SJSA1 (cell line): ENCODE data around the gene HECTD1. TPM values are rescaled to one million over a fixed set of nuclear protein-coding genes. Genes with fewer than 3 reads are reported as not detected.
A peak's percentile ranks its signal among the peaks of the same experiment; 100 is the strongest.
"Not testable (repeated sequence)": the region's sequence is repeated elsewhere in the genome, so short reads cannot be mapped to it uniquely, and the experiment has no call there.

Source experiments
- DNase-seq, 2 experiments: peaks; one replicate each; pipeline ENCODE4 v3.0.0-alpha.2; 2015 to 2020; ENCODE audit warnings: low spot score in 2 of 2, low read depth in 1 of 2
- H3K27ac ChIP-seq: fragments of 250-450 bp; sonication (Bioruptor Pico); 2 replicates; pipeline ENCODE4 v1.5.1; 2020; ENCODE audit warnings: mild to moderate bottlenecking, moderate library complexity
- H3K27me3 ChIP-seq: fragments of 250-450 bp; sonication (Bioruptor Pico); replicated peaks from 2 replicates; pipeline ENCODE4 v1.5.1; 2020; ENCODE audit warnings: mild to moderate bottlenecking, moderate library complexity
- H3K36me3 ChIP-seq: fragments of 250-450 bp; sonication (Bioruptor Pico); 2 replicates; pipeline ENCODE4 v1.5.1; 2020; ENCODE audit warnings: mild to moderate bottlenecking
- H3K4me1 ChIP-seq: fragments of 250-450 bp; sonication (Bioruptor Pico); replicated peaks from 2 replicates; pipeline ENCODE4 v1.6.1; 2021; ENCODE audit warnings: mild to moderate bottlenecking
- H3K4me3 ChIP-seq: fragments of 250-450 bp; sonication (Bioruptor Pico); 2 replicates; pipeline ENCODE4 v1.5.1; 2020; ENCODE audit warnings: mild to moderate bottlenecking
- H3K9me3 ChIP-seq: fragments of 250-450 bp; sonication (Bioruptor Pico); replicated peaks from 2 replicates; pipeline ENCODE4 v1.5.1; 2020; ENCODE audit warnings: mild to moderate bottlenecking
- total RNA-seq: library from RNA; depleted of rRNA; stranded (reverse); fragments of >200 nt; shearing (Covaris generic); gene quantifications from 2 replicates; pipeline ENCODE4 v1.2.3, GENCODE V29; 2014

Gene HECTD1
- total RNA-seq, 1 experiment from 2014 or later: 140 TPM

- Histone ChIP-seq H3K27me3 (no peaks in the 10 kb centered on the region), H3K4me3 (no peak overlapping the region), H3K9me3 (no peaks in the 10 kb centered on the region), H3K27ac (no peak overlapping the region), H3K36me3 (no peaks in the 10 kb centered on the region), H3K4me1 (peaks cover 17% of the 10 kb centered on the region)
- DNase-seq: no peak
Observed at GRCh38 chr14:31239741-31240140, 32.1 kb upstream of the HECTD1 start.

- DNase-seq: no peak
- no peaks in the 10 kb centered on the region for H3K9me3 ChIP-seq
- no peak overlapping the region for H3K27ac ChIP-seq
- H3K4me1 ChIP-seq: no peaks in the 10 kb centered on the region
- no peaks in the 10 kb centered on the region for H3K27me3 ChIP-seq
- H3K4me3 ChIP-seq: no peak overlapping the region
- H3K36me3 ChIP-seq: no peaks in the 10 kb centered on the region
Observed at GRCh38 chr14:31235462-31235861, 27.9 kb upstream of the HECTD1 start.

- H3K36me3 ChIP-seq: no peaks in the 10 kb centered on the region
- no peak overlapping the region for H3K27ac ChIP-seq
- H3K27me3 ChIP-seq: no peaks in the 10 kb centered on the region
- H3K4me1 ChIP-seq: peaks cover 8% of the 10 kb centered on the region
- H3K9me3 ChIP-seq: no peaks in the 10 kb centered on the region
- no peak for DNase-seq
- H3K4me3 ChIP-seq: no peak overlapping the region
Observed at GRCh38 chr14:31232081-31232480, 24.5 kb upstream of the HECTD1 start.

DNA sequence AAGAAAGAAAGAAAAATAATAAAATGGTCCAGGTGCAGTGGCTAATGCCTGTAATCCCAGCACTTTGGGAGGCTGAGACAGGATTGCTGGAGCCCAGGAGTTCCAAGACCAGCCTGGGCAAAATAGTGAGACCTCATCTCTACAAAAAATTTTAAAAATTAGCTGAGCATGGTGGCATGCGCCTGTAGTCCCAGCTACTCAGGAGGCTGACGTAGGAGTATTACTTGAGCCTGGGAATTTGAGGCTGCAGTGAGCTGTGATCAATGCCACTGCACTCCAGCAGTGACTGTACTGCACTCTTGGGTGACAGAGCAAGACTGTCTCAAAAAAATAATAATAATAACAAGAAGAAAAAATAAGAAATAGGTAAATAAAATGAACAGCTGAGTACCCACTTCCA lies 23.7 kb upstream of the HECTD1 start:
- not testable (repeated sequence) for H3K4me1 ChIP-seq, H3K27ac ChIP-seq, H3K27me3 ChIP-seq, H3K4me3 ChIP-seq, DNase-seq, H3K36me3 ChIP-seq, H3K9me3 ChIP-seq

DNA sequence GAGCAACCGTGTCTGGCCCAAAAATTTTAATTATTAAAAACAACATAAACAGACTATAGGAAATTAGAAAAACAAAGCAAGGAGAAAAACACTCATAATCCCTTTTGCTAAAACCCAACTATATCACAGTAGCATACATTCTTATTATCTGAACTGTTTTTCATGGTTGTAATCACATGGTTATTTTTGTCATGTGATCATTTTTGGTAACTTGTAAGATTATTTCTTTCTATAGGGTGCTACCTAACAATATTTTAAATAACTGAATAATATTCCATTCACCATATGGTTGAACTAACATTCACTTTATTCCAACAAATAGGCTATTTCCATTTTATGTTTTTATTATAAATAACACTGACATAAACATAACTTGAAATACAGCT lies 23.0 kb upstream of the HECTD1 start:
- H3K27ac ChIP-seq: no peak overlapping the region
- DNase-seq: no peak
- no peaks in the 10 kb centered on the region for H3K9me3 ChIP-seq
- no peaks in the 10 kb centered on the region for H3K36me3 ChIP-seq
- no peaks in the 10 kb centered on the region for H3K27me3 ChIP-seq
- no peak overlapping the region for H3K4me3 ChIP-seq
- peaks cover 8% of the 10 kb centered on the region for H3K4me1 ChIP-seq

DNA sequence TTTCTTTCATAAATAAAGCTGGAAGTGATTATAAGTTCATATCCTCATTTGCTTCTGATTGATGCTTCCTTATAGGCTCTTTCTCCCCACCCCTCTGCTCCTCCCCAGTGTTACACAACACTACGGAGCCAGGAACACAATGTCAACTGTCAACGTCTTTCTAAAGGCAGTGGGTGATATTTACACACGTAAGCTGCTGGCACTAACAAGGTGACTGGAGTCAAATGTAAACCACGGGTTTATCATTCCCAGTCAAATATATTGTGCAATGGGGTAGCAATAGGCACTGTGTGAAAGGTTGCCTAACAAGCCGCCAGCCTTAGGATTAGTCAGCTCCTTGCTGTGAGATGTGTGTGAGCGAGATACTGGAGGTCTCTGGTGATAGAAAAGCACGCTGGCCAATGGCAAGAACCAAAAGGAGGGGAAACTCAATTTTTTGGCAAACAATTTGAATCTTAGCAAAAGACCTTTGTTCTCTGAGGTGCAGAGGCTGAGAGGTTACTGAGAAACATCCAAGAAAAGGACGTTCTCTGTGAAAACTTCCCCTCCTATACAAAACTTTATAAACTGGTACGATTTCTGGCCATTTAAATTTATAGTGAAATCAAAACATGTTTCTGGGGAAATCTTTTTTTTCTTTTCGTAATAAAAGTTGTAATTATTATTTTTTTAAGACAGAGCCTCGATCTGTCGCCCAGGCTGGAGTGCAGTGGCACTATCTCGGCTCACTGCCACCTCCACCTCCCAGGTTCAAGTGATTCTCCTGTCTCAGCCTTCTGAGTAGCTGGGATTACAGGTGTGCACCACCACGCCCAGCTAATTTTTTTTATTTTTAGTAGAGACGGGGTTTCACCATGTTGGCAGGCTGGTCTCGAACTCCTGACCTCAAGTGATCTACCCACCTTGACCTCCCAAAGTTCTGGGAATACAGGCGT lies 22.3 kb upstream of the HECTD1 start:
- H3K9me3 ChIP-seq: no peaks in the 10 kb centered on the region
- peaks cover 8% of the 10 kb centered on the region for H3K4me1 ChIP-seq
- H3K27me3 ChIP-seq: no peaks in the 10 kb centered on the region
- peak overlapping the region; percentile 20; the same call in 1 of the 2 replicates for H3K4me3 ChIP-seq
- H3K27ac ChIP-seq: peak overlapping the region; percentile 37
- peak; percentile 71 to 76 for DNase-seq
- no peaks in the 10 kb centered on the region for H3K36me3 ChIP-seq

DNA sequence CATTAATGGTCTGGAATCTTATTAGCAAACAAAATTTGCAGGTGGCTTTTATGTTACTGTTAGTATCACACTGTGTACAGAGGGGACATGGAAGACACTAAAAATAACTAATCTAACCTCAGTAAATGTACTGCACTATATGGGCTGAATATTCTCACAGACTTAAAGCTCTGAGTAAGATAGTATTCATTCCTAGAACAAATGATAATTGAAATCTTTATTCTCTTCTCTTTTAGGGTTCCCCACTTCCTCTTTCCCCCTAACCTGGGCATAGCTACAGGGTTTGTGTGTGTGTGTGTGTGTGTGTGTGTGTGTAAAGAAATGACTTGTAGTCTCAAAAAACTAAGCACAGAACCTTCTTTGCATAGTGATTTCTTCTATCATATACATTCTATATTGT lies 21.4 kb upstream of the HECTD1 start:
- no peak for DNase-seq
- H3K36me3 ChIP-seq: no peaks in the 10 kb centered on the region
- no peaks in the 10 kb centered on the region for H3K27me3 ChIP-seq
- no peaks in the 10 kb centered on the region for H3K9me3 ChIP-seq
- H3K4me1 ChIP-seq: peaks cover 8% of the 10 kb centered on the region
- no peak overlapping the region for H3K27ac ChIP-seq
- H3K4me3 ChIP-seq: no peak overlapping the region

DNA sequence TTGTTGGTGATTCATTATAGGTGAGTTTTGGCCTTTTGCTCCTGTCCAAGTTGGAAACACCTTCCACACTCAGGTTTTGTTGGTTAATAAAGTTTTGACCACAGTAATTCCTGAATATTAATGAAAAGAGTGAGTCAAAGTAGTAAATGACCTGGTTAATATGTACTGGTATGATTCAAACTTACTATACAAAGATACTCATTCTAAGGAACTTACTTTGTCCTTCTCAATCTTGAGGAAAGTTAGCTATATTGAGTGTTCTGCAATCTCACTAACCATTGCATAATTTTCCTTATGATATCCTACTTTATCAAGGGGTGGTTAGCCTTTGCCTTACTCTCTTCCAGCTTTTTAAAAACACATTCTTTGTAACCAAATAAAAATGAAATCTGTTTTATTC lies 20.9 kb upstream of the HECTD1 start:
- Histone ChIP-seq H3K4me1 (peaks cover 8% of the 10 kb centered on the region), H3K9me3 (no peaks in the 10 kb centered on the region), H3K27me3 (no peaks in the 10 kb centered on the region), H3K36me3 (no peaks in the 10 kb centered on the region), H3K4me3 (no peak overlapping the region), H3K27ac (no peak overlapping the region)
- DNase-seq: no peak

GRCh38 chr14:31224808-31225207 lies 17.2 kb upstream of the HECTD1 start:
- H3K36me3 ChIP-seq: no peaks in the 10 kb centered on the region
- peaks cover 5% of the 10 kb centered on the region for H3K4me1 ChIP-seq
- H3K4me3 ChIP-seq: no peak overlapping the region
- DNase-seq: no peak
- no peak overlapping the region for H3K27ac ChIP-seq
- H3K9me3 ChIP-seq: no peaks in the 10 kb centered on the region
- no peaks in the 10 kb centered on the region for H3K27me3 ChIP-seq

- no peaks in the 10 kb centered on the region for H3K27me3 ChIP-seq
- H3K36me3 ChIP-seq: no peaks in the 10 kb centered on the region
- no peak for DNase-seq
- no peak overlapping the region for H3K4me3 ChIP-seq
- H3K9me3 ChIP-seq: no peaks in the 10 kb centered on the region
- no peak overlapping the region for H3K27ac ChIP-seq
- H3K4me1 ChIP-seq: no peaks in the 10 kb centered on the region
Observed at GRCh38 chr14:31223331-31223730, 15.7 kb upstream of the HECTD1 start.

DNA sequence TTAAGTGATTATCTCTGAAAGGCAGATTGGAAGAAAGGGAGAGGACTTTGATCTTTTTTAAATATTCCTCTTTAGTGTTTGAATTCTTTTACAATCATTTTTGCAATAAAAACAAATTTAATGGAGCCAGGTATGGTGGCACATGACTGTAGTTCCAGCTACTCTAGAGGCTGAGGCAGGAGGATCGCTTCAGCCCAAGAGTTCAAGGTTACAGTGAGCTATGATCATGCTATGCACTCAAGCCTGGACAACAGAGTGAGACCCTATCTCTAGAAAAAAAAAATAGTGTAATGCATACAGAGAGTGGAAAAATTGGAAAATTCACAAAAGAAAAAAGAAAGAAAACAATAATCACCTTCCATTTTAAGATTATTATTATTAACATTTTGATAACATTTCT lies 15.2 kb upstream of the HECTD1 start:
- no peak for DNase-seq
- H3K4me1 ChIP-seq: no peaks in the 10 kb centered on the region
- no peaks in the 10 kb centered on the region for H3K9me3 ChIP-seq
- H3K27me3 ChIP-seq: no peaks in the 10 kb centered on the region
- H3K36me3 ChIP-seq: no peaks in the 10 kb centered on the region
- H3K4me3 ChIP-seq: no peak overlapping the region
- H3K27ac ChIP-seq: no peak overlapping the region

DNA sequence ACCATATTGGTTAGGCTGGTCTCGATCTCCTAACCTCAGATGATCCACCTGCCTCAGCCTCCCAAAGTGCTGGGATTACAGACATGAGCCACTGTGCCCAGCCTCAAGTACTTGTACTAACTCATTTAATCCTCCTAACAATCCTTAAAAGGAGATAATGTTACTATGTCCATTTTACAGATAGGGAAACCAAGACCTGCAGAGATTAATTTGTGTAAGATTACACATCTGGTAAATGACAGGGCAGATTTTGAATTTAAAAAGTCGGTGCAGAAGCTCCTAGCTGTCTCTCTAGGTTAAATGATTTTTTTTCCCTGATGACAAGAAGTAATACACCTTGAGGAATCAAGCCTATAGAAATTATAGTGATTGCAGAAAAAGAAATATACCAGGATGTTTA lies 13.7 kb upstream of the HECTD1 start:
- H3K36me3 ChIP-seq: no peaks in the 10 kb centered on the region
- no peak overlapping the region for H3K27ac ChIP-seq
- no peak for DNase-seq
- H3K9me3 ChIP-seq: no peaks in the 10 kb centered on the region
- H3K4me1 ChIP-seq: no peaks in the 10 kb centered on the region
- no peak overlapping the region for H3K4me3 ChIP-seq
- H3K27me3 ChIP-seq: no peaks in the 10 kb centered on the region

DNA sequence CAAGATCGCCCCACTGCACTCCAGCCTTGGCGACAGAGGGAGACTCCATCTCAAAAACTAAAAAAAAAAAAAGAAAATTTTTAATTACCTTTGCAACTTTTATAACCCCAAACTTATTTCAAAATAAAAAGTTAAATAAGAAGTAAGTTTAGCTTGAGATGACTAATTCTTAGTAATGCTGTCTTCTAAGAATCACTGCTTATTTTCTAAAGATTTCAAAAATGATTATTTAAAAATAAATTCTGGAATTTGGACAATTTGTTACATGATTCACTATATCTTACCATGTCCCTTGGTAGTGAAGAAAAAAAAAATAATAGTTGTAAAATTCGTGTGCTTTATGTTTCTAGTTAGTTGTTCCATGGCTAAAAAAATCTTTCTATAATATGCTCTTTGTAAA lies 11.6 kb upstream of the HECTD1 start:
- H3K4me3 ChIP-seq: no peak overlapping the region
- H3K27me3 ChIP-seq: no peaks in the 10 kb centered on the region
- no peak for DNase-seq
- no peak overlapping the region for H3K27ac ChIP-seq
- no peaks in the 10 kb centered on the region for H3K36me3 ChIP-seq
- H3K9me3 ChIP-seq: no peaks in the 10 kb centered on the region
- H3K4me1 ChIP-seq: no peaks in the 10 kb centered on the region

DNA sequence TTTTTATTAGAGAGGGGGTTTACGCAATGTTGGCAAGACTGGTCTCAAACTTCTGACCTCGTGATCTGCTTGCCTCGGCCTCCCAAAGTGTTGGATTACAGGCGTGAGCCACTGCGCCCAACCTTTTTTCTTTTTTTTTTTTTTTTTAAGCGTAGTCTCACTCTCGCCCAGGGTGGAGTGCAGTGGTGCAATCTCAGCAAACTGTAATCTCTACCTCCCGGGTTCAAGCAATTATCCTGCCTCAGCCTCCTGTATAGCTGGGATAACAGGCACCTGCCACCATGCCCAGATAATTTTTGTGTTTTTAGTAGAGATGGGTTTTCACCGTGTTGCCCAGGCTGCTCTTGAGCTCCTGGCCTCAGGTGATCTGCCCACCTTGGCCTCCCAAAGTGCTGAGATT lies 8.8 kb upstream of the HECTD1 start:
- Histone ChIP-seq H3K27ac (no peak overlapping the region), H3K4me1 (no peaks in the 10 kb centered on the region), H3K9me3 (no peaks in the 10 kb centered on the region), H3K27me3 (no peaks in the 10 kb centered on the region), H3K4me3 (no peak overlapping the region), H3K36me3 (no peaks in the 10 kb centered on the region)
- DNase-seq: no peak

DNA sequence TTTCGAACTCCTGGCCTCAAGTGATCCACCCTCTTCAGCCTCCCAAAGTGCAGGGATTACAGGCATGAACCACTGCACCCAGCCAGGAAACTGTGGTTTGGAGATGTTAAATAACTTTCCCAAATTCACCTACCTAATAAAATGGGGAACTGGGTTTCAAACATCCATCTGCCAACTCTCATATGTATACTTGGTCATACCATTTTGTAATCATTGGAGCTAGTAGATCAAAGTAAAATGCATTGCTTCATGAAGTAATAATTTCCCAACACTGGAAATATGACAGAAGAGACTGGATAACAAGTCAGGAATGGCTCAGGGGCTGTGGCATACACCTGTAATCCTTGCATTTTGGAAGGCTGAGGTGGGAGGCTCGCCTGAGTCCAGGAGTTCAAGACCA lies 5.3 kb upstream of the HECTD1 start:
- peaks cover 14% of the 10 kb centered on the region for H3K4me1 ChIP-seq
- no peak for DNase-seq
- no peak overlapping the region for H3K4me3 ChIP-seq
- H3K36me3 ChIP-seq: no peaks in the 10 kb centered on the region
- no peaks in the 10 kb centered on the region for H3K27me3 ChIP-seq
- no peak overlapping the region for H3K27ac ChIP-seq
- H3K9me3 ChIP-seq: no peaks in the 10 kb centered on the region
